Activated CD4-positive, alpha-beta T cell treated with anti-CD3 and anti-CD28 coated beads, Interleukin-2, amount 50 U/mL, for 48 hours (primary cell): ENCODE measurements around the gene LDHA.

Experiments
- DNase-seq, 2 experiments: peaks; one replicate each; pipeline ENCODE4 v3.0.0-alpha.2; 2020

The LDHA gene

GRCh38 chr11:18394275-18394927, at the start of gene LDHA:
LDHA (plus strand) TSS chr11:18394563; CDS start chr11:18396843, 2,280 bp downstream.
- peak; percentile 100 for DNase-seq

DNA sequence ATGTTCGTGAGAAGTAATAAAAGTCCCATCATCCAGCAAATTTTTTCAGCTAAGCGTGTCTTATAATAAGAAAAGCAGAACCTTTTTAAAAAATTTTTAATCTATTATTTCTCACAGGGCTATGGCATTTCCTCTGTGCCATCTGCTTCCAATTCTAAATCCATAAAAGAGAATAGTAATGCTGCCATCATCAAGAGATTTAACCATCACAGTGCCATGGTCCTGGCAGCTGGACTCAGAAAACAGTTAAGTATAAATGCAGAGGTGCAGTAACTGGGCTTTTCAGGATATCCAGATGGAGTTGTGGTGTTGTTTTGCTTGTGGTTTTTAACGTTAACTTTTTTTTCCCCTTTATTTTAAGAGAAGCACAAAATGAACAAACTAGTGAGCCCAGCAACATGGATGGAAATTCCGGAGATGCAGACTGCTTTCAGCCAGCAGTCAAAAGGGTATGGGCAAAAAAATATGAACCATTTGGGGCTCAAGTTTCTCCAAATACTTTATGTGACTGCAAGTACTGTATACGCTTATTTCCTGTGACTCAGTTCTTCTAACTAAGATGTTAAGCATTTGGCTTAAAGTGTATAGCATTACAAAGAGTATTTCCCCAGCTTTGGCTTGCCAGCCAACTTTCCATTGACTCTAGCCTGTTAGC, 46.8 kb upstream of the LDHA start:
- no peak for DNase-seq

GRCh38 chr11:18352581-18352980, 41.8 kb upstream of the LDHA start:
- no peak for DNase-seq

DNA sequence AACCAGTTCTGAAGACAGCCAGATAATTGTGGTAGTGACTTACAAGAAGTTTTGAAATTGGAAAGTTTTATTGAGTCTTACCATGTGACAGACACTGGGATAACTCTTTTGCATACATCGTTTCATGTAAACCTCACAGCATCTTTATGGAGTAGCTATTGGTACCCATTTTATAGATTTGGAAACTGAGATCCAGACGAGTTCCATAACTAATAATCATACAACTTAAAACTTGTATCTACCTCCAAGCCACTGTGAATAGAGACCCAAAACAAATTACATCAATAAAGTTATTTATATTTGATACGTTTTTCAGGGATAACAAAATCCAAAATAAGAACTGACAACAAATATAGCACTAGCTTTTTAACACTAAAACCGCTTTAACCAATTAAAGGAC, 35.7 kb upstream of the LDHA start:
- no peak for DNase-seq

GRCh38 chr11:18361154-18361553, 33.2 kb upstream of the LDHA start:
- DNase-seq, result no peak

- no peak for DNase-seq
Measured at GRCh38 chr11:18364495-18365073, 29.8 kb upstream of the LDHA start.

GRCh38 chr11:18365741-18366140, 28.6 kb upstream of the LDHA start:
- DNase-seq, result no peak

- DNase-seq, result no peak
Measured at GRCh38 chr11:18366286-18366685, 28.1 kb upstream of the LDHA start.

DNA sequence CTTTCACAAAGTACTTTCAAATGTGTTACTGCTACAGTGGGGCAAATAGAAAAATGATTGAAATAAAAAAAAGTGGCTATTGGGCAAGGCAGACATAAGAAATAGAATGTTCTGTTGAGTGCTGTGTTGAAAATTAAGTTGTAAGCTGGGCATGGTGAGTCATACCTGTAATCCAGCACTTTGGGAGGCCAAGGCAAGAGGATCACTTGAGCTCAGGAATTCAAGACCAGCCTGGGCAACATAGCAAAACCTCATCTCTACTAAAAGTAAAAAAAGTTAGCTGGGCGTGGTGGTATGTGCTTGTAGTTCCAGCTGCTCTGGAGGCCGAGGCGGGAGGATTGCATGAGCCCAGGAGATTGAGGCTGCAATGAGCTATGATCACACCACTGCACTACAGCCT, 26.9 kb upstream of the LDHA start:
- DNase-seq, result no peak

GRCh38 chr11:18368221-18368620, 26.1 kb upstream of the LDHA start:
- no peak for DNase-seq

GRCh38 chr11:18369398-18369797, 25.0 kb upstream of the LDHA start:
- no peak for DNase-seq

- DNase-seq, result no peak
Measured at GRCh38 chr11:18371279-18371678, 23.1 kb upstream of the LDHA start.

DNA sequence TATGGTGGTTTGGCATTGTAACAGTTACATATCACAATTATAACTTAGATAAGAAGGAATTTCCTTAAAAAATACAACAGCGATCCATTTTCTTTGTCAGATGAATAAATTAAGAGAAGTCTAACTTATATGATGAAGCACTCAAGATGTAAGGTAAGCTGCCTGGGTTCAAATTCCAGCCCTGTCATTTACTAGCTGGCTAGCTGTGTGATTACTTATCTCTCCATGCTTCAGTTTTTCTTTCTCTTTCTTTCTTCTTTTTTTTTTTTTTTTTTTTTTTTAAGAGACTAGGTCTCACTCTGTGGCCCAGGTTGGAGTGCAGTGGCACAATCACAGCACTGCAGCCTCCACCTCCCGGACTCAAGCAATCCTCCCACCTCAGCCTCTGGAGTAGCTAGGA, 22.2 kb upstream of the LDHA start:
- no peak for DNase-seq

- DNase-seq, result no peak
Measured at GRCh38 chr11:18374956-18375355, 19.4 kb upstream of the LDHA start.

GRCh38 chr11:18375941-18376340, 18.4 kb upstream of the LDHA start:
- DNase-seq, result no peak

DNA sequence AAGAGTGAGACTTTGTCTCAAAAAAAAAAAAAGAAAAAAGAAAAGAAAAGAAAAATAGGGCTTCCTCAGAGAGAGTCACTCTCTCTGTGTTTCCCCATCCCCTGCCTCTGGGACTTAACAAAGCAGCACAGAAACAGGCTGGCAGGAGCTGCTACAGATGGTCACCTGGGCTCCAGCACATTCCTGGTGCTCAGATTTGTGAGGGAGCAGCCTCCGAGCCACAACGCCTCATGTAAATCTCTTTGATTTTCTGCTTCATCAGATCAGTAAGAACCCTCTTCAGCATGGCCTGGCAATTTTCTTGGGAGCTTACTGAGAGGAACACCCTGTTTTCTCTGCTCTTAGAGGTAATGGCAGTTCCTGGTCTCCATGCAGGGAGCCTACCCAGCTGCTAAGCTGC, 15.2 kb upstream of the LDHA start:
- no peak for DNase-seq

DNA sequence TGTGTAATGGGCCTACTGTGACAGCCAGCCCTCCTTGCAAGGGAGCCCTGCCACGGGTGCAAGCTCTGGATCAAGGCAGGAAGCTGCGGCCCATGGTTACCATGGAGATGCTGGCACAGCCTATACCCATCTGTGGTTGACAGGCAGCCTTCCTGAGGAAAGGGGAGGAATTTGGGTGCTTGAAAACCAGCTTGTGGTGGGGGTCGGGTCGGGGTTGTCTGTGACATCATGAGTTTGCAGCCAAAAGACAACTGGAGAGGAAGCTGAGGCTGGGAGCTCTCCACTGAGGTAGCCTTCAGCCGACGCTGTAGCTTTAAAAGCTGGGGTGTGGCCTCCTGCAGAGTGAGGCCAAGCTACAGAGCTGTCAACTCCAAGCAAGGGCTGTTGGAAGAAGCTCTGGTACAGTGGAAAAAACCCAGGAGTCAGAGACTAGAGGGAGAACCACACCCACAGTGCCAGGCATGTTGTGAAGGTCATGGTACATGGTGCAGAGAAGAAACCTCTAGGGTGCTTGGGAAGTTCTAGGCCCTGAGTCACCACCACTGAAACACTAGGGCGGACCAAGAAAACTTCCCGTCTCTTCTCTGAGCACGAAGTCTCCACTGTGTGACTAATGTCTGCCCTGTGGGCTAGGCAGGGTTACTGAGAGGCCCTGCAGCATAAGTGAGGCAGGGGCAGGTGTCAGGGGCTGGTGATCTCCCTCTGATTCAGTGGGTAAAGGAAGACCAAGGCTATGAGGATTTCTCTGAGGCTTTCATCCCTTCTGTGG, 10.8 kb upstream of the LDHA start:
- peak; percentile 81 to 86 for DNase-seq

DNA sequence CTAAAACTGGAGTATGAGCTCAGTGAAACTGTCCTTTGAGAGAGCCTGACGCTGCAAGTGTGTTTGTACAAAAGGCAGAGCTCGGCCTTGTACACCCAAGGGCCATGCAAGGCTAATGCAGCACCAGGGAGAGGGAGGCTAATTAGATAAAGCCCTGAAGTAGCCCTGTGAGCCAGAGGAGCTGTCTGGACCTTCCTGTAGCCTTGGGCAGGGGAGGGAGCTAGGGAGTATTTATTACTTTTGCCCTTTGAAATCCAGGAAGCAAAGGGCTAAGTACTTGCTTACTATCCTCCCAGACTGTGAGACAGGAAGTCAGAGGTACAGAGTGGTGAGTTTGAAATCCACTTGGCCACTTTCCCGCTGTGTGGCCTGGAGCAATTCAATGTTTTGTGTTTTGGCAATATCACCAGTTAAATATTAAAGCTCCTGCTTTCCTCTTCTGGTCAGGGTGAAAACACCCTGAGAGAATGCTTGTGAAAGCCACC, 10.2 kb upstream of the LDHA start:
- no peak for DNase-seq

DNA sequence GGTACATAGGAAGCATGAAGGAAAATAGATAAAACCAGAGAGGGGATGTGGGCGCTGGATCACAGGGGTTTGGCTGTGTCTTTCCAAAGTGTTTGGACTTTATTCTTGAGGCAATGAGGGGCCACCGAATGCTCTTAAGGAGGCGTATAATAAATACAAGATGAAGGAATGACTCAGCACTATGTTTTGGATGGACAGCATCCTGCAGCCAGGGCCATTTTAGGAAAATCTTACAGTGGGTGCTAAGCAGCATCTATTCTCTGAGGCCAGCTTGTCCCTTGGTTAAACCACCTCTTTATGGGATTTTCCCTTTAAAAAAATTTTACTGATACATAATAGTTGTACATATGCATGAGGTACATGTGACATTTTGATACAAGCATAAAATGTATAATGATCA, 4.3 kb upstream of the LDHA start:
- no peak for DNase-seq

- peak; percentile 33 to 52 for DNase-seq
Measured at GRCh38 chr11:18392434-18393321, 1.7 kb upstream of the LDHA start.

GRCh38 chr11:18393581-18394274, 635 bp upstream of the LDHA start:
- DNase-seq, result peak; percentile 39 to 59
